ENCODE measurements around the gene F2RL3.

F2RL3 gene

DNA sequence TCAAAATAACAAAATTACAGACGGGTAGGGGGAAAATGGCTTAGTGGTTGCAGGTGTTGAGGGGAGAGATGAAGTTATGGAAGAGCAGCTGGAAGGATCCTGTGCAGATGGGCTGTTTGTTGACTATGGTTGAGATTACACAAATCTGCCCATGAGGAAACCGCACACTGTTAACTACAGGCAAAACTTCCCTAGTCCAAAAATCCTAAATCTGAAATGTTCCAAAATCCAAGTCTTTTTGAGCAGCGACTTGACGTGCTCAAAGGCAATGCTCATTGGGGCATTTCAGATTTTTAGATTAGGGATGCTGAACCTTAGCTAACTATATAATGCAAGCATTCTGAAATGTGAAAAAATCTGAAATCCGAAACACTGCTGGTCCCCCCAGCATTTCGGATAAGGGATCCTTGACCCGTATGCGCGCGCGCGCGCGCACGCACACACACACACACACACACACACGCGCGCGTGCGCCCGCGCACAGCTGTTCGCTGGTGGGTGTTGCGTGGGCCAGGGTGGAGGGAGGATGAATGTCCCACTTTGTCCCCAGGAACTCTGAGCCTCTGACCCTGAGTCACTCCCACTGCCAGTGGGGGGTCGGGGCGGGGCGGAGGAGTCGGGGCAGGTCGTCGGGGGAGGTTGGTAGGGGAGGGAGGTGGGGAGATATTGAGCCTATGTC is 6.8 kb downstream of the F2RL3 start:
- DNase-seq = no peak

GRCh38 chr19:16896146-16897028 is 7.6 kb downstream of the F2RL3 start:
- no peak for DNase-seq

DNA sequence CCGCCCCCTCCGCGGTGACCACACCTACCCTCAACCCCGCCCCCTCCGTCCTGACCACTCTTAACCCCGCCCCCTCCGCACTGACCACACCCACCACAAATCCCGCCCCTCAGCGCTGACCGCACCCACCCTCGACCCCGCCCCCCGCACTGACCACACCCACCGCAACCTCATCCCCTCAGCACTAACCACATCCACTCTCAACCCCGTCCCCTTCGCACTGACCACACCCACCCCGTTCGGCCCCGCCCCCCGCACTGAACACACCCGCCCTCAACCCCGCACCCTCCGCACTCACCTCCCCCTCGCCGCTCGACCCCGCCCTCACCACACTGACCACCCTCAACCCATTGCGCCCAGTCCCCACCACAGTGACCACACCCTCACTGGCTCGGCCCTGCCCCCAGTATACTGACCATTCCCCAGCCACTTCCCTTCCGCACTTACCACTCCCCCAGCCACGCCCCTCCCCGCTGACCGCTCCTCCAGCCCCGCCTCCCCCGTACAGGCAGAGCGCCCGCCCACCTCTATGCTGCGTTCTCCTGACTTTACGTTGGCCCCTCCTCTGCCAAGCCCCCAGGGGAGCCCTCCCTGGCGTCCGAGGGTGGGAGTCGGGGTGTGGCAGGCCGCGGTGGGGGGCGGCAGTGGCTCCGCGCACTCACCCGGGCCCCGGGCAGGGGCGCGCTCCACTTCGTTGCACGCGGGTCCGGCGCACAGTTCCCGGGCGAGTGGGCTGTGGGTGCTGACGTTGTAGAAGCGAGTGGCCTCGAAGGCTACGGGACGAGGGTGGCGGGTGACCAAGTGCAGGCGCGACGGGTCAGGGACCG is 8.4 kb downstream of the F2RL3 start:
- peak; percentile 68 for DNase-seq

DNA sequence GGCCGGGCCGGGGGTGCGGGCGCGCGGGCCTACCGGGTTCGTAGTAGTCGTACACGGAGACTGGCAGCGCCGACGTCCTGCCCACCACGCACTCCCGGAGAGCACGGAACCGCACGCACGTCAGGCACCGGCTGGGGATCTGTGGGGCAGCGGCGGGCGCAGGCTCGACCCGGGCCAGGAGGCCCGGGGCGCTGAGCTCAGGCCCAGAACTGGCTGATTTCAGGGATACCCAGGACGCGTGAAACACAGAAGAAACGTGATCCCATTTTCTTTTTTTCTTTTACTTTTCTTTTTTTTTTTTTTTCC is 9.0 kb downstream of the F2RL3 start:
- peak; percentile 12 for DNase-seq

DNA sequence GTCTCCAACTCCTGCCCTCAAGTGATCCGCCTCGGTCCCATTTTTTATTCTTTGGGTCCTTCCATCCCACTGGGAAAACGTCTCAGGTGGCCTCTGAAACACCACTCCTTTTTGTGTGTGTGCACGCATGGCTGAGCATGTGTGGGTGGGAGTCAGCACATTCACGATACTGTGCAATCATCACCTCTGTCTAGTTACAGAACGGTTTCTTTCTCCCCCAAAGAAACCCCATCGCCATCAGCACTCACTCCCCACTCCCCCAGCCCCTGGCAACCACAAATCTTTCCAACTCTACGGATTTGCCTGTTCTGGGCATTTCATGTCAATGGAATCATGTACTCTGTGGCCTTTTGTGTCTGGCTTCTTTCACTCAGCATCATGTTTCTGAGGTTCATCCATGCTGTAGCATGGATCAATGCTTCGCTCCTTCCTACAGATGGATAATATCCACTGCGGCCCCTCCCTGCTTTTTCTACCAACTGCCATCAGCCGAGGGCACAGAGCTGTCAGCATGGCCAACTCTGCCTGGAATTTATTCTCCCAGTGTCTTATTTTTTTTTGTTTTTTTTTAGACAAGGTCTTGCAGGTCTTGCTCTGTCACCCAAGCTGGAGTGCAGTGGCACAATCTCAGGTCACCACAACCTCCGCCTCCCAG is 9.7 kb downstream of the F2RL3 start:
- DNase-seq = no peak

DNA sequence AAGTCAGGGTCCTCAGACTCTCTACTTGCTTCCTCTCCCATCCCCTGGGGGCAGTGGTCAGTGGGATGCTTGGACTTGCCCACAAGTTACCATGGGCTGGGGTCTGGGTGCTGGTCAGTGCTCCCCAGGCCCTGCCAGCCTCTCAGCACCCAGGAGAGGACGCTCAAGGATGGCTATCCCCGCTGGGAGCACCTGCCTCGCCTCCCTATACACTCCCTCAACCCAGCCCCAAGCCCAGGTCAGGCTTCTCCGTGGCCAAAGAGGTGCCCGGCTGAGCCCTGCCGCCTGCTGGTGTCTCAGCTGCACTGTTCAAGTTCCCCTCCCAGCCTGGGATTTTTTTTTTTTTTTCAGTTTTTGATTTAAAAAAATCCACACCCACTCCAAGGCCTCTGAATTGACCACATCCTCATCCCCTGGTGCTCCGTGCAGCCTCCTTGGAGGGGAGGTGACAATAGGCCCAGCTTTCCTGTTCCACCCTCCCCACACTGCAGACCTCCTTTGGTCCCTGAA is 10.8 kb downstream of the F2RL3 start:
- no peak for DNase-seq

- DNase-seq = no peak
Observed at GRCh38 chr19:16901491-16902175, 12.8 kb downstream of the F2RL3 start.

DNA sequence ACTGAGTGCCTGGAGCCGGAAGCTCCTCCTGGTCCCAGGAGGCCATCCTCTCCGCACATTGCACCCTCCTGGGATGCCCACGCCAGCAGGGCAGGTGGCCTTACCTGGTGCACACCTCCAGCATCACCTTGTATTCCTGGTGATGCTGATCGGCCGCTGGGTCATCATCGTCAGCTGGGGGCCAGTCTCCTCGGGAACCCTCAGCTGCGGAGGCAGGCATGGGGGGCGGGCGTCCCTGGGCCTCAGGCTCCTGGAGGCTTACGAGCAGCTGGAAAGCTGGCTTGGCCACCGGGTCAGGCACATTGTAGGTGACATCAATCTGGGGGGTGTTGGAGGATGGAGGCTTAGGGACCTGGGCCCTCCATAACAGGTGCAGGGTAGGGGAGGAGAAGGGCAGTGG is 13.7 kb downstream of the F2RL3 start:
- no peak for DNase-seq

DNA sequence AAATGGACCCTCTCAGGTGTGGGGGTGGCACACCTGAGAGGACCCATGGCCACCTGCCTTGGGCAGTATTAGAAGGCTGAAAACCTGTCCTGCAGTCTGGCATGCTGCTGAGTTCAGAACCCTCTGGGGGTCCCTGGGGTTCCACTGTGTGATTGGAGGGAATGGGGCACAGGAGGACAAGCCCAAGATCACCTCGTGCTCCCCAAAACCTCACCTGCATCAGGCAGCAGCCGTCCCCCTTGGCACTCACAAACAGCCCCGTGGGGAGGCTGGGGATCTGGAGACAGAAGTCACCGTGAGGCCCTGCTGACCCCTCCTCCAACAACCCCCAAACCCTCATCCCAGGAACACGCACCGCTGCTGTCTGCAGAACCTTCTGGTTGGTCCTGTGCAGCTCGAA is 14.5 kb downstream of the F2RL3 start:
- DNase-seq = no peak

- DNase-seq = no peak
Observed at GRCh38 chr19:16904599-16904998, 15.8 kb downstream of the F2RL3 start.

GRCh38 chr19:16908759-16909158 is 20.0 kb downstream of the F2RL3 start:
- no peak for DNase-seq

GRCh38 chr19:16911046-16911445 is 22.2 kb downstream of the F2RL3 start:
- DNase-seq = no peak

DNA sequence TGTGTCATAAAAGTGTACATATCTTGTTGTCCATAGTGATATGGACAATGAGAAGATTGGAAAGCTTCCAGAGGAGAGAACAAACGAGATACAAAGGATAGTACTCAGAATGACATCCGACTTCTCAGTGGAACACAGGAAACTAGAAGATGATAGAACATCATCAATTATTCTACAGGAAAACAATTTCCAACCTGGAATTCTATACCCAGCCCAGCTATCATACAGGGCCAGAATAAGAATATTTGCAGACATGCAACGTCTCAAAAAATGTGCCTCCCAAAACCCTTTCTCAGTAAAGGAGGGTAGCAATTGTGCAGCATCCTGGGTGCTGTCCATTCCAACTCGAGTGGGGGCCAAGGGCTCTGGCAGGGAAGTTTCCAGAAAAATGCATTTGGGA is 24.0 kb downstream of the F2RL3 start:
- no peak for DNase-seq

DNA sequence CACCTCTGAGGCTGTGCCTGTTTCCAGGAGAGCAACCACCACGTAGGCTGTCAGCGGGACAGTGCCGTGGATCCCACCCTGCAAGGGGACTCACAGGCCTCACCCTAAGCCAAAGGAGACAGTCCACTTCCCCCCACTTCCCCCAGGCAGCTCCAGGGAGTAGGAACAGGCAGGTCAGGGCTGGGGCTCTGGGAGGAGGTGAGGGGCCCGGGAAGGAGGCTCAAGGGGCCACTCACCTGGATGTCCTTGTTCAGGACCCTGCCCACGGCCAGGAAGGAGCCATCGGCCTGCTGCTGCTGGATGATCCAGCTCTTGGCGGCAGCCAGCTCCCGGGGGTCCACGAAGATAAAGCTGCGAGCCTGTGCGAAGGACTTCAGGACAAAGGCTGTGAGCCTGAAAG is 25.6 kb downstream of the F2RL3 start:
- DNase-seq = no peak

- DNase-seq = no peak
Observed at GRCh38 chr19:16915135-16915534, 26.3 kb downstream of the F2RL3 start.

- DNase-seq = no peak
Observed at GRCh38 chr19:16915734-16916133, 26.9 kb downstream of the F2RL3 start.

DNA sequence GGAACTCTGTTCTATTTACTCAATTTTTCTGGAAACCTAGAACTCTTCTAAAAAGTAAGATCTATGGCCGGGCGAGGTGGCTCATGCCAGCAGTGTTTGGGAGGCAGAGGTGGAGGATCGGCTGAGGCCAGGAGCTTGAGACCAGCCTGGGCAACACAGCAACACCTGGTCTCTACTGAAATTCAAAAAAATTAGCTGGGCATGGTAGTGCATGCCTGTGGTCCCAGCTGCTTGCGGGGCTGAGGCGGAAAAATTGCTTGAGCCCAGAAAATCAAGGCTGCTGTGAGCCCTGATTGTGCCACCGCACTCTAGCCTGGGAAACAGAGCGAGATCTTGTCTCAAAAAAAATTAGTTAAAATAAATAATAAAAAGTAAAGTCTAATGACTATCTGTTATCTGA is 28.6 kb downstream of the F2RL3 start:
- DNase-seq = no peak

- DNase-seq = no peak
Observed at GRCh38 chr19:16919496-16919895, 30.7 kb downstream of the F2RL3 start.

DNA sequence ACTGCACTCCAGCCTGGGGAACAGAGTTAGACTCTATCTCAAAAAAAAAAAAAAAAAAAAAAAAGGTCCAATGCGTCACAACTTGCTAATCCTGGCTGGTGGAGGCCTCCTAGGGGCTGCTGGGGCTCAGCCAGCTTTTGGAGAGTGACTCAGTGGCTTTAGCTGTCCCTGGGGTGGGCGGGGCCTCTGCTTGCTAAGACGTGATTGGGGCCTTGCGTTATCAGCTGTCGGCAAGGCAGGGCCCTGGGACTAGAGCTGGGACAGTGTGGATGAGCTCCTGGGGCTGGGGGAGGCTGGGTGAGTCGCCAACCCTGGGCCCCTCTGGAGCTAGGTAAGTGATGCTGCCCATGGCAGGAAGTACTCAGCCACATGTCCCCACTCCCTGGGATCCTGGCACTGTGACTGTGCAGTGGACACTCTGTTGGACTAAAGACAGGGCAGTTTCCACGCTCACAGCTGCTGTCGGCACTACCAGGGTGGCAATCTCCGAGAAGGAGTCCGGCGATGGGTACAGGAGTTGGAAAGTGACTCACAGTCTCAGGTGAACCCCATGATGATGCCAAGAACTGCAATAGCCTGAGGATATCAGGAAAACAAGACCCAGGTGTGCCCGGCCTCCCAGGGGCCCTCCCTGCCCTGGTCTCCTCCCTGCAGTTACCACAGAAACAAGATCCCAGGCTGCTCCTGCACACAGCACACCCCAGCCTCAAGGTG is 32.2 kb downstream of the F2RL3 start:
- DNase-seq = no peak

GRCh38 chr19:16921766-16922591 is 33.2 kb downstream of the F2RL3 start:
- no peak for DNase-seq

DNA sequence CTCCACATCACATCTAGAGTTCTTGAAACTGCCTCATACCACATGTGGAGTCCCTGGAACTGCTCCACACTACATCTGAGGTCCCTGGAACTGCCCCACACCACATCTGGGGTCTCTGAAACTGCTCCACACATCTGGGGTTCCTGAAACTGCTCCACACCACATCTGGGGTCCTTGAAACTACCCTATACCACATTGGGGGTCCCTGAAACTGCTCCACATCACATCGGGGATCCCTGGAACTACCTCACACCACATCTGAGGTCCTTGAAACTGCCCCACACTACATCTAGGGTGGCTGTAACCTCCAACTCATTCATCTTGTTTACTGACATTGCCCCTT is 33.8 kb downstream of the F2RL3 start:
- no peak for DNase-seq
